NCI-H1105 (cell line): ENCODE results near the gene DAPP1.

Source experiments
- DNase-seq: peaks from one replicate; lab custom pipeline; 2025; lab: John Stamatoyannopoulos, UW

DAPP1 gene

GRCh38 chr4:99855678-99856077 is 39.1 kb downstream of the DAPP1 start:
- DNase-seq = no peak

- DNase-seq = no peak
These were observed 39.5 kb downstream of the DAPP1 start for GRCh38 chr4:99856166-99856565.

- no peak for DNase-seq
These were observed 40.7 kb downstream of the DAPP1 start for GRCh38 chr4:99857307-99857706.

- no peak for DNase-seq
These were observed 43.0 kb downstream of the DAPP1 start for GRCh38 chr4:99859618-99860017.

GRCh38 chr4:99860521-99860920 is 43.9 kb downstream of the DAPP1 start:
- DNase-seq = no peak

GRCh38 chr4:99861120-99861905 is 44.7 kb downstream of the DAPP1 start:
- no peak for DNase-seq

- no peak for DNase-seq
These were observed 47.2 kb downstream of the DAPP1 start for GRCh38 chr4:99863804-99864203.

GRCh38 chr4:99868126-99868596 is 51.5 kb downstream of the DAPP1 start:
- DNase-seq = no peak

GRCh38 chr4:99872570-99872969 is 55.9 kb downstream of the DAPP1 start:
- no peak for DNase-seq

GRCh38 chr4:99875071-99875470 is 58.4 kb downstream of the DAPP1 start:
- no peak for DNase-seq

- no peak for DNase-seq
These were observed 60.3 kb downstream of the DAPP1 start for GRCh38 chr4:99876946-99877345.

- no peak for DNase-seq
These were observed 62.0 kb downstream of the DAPP1 start for GRCh38 chr4:99878604-99879003.

GRCh38 chr4:99879458-99879857 is 62.8 kb downstream of the DAPP1 start:
- DNase-seq = no peak

- no peak for DNase-seq
These were observed 68.5 kb downstream of the DAPP1 start for GRCh38 chr4:99885063-99885664.

GRCh38 chr4:99885687-99886086 is 69.1 kb downstream of the DAPP1 start:
- no peak for DNase-seq

GRCh38 chr4:99886146-99886545 is 69.5 kb downstream of the DAPP1 start:
- DNase-seq = no peak

- DNase-seq = no peak
These were observed 71.2 kb downstream of the DAPP1 start for GRCh38 chr4:99887837-99888236.

GRCh38 chr4:99891351-99891750 is 74.7 kb downstream of the DAPP1 start:
- no peak for DNase-seq

- no peak for DNase-seq
These were observed 76.4 kb downstream of the DAPP1 start for GRCh38 chr4:99893029-99893428.

GRCh38 chr4:99893839-99894160 is 77.2 kb downstream of the DAPP1 start:
- DNase-seq = no peak

- DNase-seq = peak; percentile 73
These were observed 77.8 kb downstream of the DAPP1 start, which contains the start of gene LAMTOR3 for GRCh38 chr4:99894161-99894997. LAMTOR3 (minus strand) TSS chr4:99894427; CDS start chr4:99893963, 464 bp downstream.

GRCh38 chr4:99894998-99895397 is 78.4 kb downstream of the DAPP1 start:
- no peak for DNase-seq

GRCh38 chr4:99915449-99915848 is 98.8 kb downstream of the DAPP1 start:
- no peak for DNase-seq
